Natural killer cell (primary cell): ENCODE measurements around the gene TBX5. TPM values are rescaled to one million over a fixed set of nuclear protein-coding genes. Genes with fewer than 3 reads are reported as not detected.

Experiments used
- ATAC-seq, 3 donors: fragments of 150-1000 bp in 2 of 3; fragments of 200-7000 bp in 1 of 3; cut with Tn5 transposase; 1 replicate in 1 of 3; 2 replicates in 2 of 3; pipeline ENCODE4 v1.10.0; 2021; ENCODE audit warnings: mild to moderate bottlenecking in 2 of 3, moderate library complexity in 2 of 3
- DNase-seq, 2 donors: peaks; one replicate each; pipeline versions ENCODE4 v3.0.0 to v3.0.0-alpha.2; 2013 to 2021; ENCODE audit warnings: mixed read lengths in 1 of 2
- H3K27ac ChIP-seq: one replicate; pipeline ENCODE4 v1.5.1; 2013; ENCODE audit warnings: mild to moderate bottlenecking, low read length
- H3K27me3 ChIP-seq: one replicate; pipeline ENCODE4 v1.6.1; 2013; ENCODE audit warnings: low read length; ENCODE audit not compliant: control insufficient read depth, insufficient read depth
- H3K36me3 ChIP-seq: one replicate; pipeline ENCODE4 v1.6.1; 2013; ENCODE audit warnings: low read length; ENCODE audit not compliant: control insufficient read depth, insufficient read depth
- H3K4me1 ChIP-seq: one replicate; pipeline ENCODE4 v1.6.1; 2013; ENCODE audit warnings: low read length; ENCODE audit not compliant: control insufficient read depth, insufficient read depth
- H3K4me3 ChIP-seq: one replicate; pipeline ENCODE4 v1.5.1; 2013; ENCODE audit warnings: low read length
- H3K9me3 ChIP-seq: one replicate; pipeline ENCODE4 v1.6.1; 2013; ENCODE audit warnings: low read length; ENCODE audit not compliant: control insufficient read depth, insufficient read depth
- H3K27ac Mint-ChIP-seq, 2 donors: one replicate each; pipeline ENCODE4 v1.8.0; 2022; ENCODE audit warnings: mild to moderate bottlenecking in 2 of 2, mixed read lengths in 2 of 2, moderate library complexity in 1 of 2
- H3K27me3 Mint-ChIP-seq, 2 donors: one replicate each; pipeline ENCODE4 v1.8.0; 2022; ENCODE audit warnings: low read depth in 2 of 2, mixed read lengths in 2 of 2
- H3K36me3 Mint-ChIP-seq: one replicate; pipeline ENCODE4 v1.8.0; 2022; ENCODE audit warnings: mixed read lengths
- H3K4me1 Mint-ChIP-seq, 2 donors: one replicate each; pipeline ENCODE4 v1.8.0; 2022; ENCODE audit warnings: mixed read lengths in 2 of 2
- H3K4me3 Mint-ChIP-seq: one replicate; pipeline ENCODE4 v1.8.0; 2022; ENCODE audit warnings: mild to moderate bottlenecking, moderate library complexity, mixed read lengths
- H3K9me3 Mint-ChIP-seq, 2 donors: one replicate each; pipeline ENCODE4 v1.8.0; 2022; ENCODE audit warnings: mixed read lengths in 2 of 2
- WGBS: methylation state at CpG from one replicate; pipeline ENCODE4 v1.1.7; 2013; ENCODE audit warnings: missing lambda C conversion rate; ENCODE audit not compliant: insufficient coverage; 5-methylcytosine and 5-hydroxymethylcytosine counted together
- intact Hi-C: fragments of 100-400 bp; cut with micrococcal nuclease; formaldehyde crosslinking; loops from one replicate; pipeline ENCODE4 v1.14.2; 2022
- total RNA-seq, 4 donors: library from RNA; stranded (reverse); fragments of 120-200 nt in 1 of 4; gene quantifications; one replicate each; pipeline versions ENCODE4 v1.2.3 to v1.2.4, GENCODE V29; 2013 to 2022
- TF ChIP-seq, protein P1 (sequence below): fragments of 200-600 bp; IDR thresholded peaks from one replicate; pipeline ENCODE4 v1.8.0; 2022; ENCODE audit warnings: antibody characterized with exemption

Gene TBX5
- total RNA-seq, 3 donors from 2014 or later (not counting 1 experiment from before 2014, with no cell fraction given), result not detected

DNA sequence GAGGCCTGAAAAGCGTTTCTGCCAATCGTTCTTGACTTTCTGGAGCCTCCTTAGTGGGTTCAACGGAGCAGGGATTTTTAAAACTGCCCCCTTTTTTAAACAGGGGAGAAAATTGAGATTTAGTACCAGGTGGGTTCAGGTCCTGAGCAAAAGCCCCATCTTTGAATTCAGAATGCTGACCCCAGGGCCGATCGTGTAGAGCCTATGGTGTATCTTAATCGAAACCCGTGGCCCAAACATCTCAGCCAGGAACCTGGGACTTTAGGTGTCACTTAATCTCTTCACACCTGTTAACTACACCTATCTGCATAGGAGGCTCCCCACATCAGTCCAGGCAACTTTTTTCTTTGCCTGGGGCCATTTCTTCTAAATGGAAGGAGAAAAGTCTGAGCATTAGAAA lies 6.4 kb upstream of the TBX5 start:
- peaks cover 57% of the 10 kb centered on the region for H3K27me3 ChIP-seq
- Mint-ChIP-seq H3K36me3 (peaks cover 20% of the 10 kb centered on the region), H3K9me3 (peaks cover 0 to 3% of the 10 kb centered on the region in 2 donors), H3K4me3 (no peak overlapping the region), H3K27me3 (peaks cover 70 to 79% of the 10 kb centered on the region in 2 donors), H3K27ac (no peak overlapping the region), H3K4me1 (no peaks in the 10 kb centered on the region)
- no peak overlapping the region for H3K27ac ChIP-seq
- H3K36me3 ChIP-seq, result no peaks in the 10 kb centered on the region
- H3K9me3 ChIP-seq, result no peaks in the 10 kb centered on the region
- 11% methylated on average over 7 of the region's 7 CpGs for WGBS
- DNase-seq (no peak), ATAC-seq (no peak)
- peaks cover 5% of the 10 kb centered on the region for H3K4me1 ChIP-seq
- TF ChIP-seq, protein P1, sequence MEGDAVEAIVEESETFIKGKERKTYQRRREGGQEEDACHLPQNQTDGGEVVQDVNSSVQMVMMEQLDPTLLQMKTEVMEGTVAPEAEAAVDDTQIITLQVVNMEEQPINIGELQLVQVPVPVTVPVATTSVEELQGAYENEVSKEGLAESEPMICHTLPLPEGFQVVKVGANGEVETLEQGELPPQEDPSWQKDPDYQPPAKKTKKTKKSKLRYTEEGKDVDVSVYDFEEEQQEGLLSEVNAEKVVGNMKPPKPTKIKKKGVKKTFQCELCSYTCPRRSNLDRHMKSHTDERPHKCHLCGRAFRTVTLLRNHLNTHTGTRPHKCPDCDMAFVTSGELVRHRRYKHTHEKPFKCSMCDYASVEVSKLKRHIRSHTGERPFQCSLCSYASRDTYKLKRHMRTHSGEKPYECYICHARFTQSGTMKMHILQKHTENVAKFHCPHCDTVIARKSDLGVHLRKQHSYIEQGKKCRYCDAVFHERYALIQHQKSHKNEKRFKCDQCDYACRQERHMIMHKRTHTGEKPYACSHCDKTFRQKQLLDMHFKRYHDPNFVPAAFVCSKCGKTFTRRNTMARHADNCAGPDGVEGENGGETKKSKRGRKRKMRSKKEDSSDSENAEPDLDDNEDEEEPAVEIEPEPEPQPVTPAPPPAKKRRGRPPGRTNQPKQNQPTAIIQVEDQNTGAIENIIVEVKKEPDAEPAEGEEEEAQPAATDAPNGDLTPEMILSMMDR, result no peak
- no peak overlapping the region for H3K4me3 ChIP-seq
- intact Hi-C loops, result no loop called here

- Histone ChIP-seq H3K27ac (no peak overlapping the region), H3K27me3 (peaks cover 67% of the 10 kb centered on the region), H3K36me3 (no peaks in the 10 kb centered on the region), H3K4me1 (peaks cover 5% of the 10 kb centered on the region), H3K4me3 (no peak overlapping the region), H3K9me3 (no peaks in the 10 kb centered on the region)
- Mint-ChIP-seq H3K27ac (no peak overlapping the region), H3K36me3 (peaks cover 20% of the 10 kb centered on the region), H3K4me3 (no peak overlapping the region), H3K9me3 (peaks cover 0 to 3% of the 10 kb centered on the region in 2 donors), H3K4me1 (no peaks in the 10 kb centered on the region), H3K27me3 (peaks cover 70 to 86% of the 10 kb centered on the region in 2 donors)
- intact Hi-C loops, result no loop called here
- WGBS, result 13% methylated on average over 14 of the region's 14 CpGs
- DNase-seq, result no peak
- TF ChIP-seq, protein P1, result no peak
- no peak for ATAC-seq
These were observed 5.3 kb upstream of the TBX5 start for GRCh38 chr12:114411071-114411837.

DNA sequence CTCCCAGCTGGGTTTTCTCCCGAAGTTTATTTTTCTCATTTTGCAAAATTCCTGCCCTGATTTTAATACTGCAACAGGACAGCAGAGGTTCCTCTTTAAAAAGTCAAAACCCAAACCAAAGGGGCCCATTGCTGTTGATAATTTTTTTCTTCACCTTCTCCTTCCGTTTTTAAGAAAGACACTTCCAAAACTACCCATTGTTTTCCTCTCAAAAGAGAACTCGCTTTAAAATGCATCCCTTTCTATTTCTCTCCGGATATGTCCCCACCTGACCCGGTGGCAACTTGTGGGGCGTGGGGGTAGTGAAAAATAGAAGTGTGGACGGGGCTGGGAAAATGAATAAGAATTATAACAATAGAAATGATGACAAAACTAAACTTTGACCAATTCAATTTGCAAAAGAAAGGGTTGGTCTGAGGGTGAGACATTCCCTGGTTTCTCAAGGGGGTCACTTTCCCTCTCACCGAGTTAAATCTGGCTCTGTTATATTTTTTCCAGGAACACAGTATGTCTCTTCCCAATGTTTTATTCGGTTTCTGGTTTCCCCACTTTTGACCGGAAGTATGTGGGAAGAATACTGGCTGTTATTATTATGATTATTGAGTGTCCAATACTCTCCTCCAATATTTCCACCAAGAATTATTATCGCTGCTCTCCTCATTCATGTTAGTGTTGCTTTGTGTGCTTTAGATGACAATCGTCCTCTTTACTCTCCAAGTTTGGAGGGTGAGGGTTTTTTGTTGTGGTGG lies 4.1 kb upstream of the TBX5 start:
- DNase-seq (no peak), ATAC-seq (no peak)
- H3K4me1 ChIP-seq, result peaks cover 5% of the 10 kb centered on the region
- H3K36me3 Mint-ChIP-seq, result peaks cover 16% of the 10 kb centered on the region
- 0% methylated on average over 3 of the region's 12 CpGs for WGBS
- H3K4me3 Mint-ChIP-seq, result no peak overlapping the region
- no peaks in the 10 kb centered on the region for H3K36me3 ChIP-seq
- H3K27me3 Mint-ChIP-seq, result peaks cover 76 to 93% of the 10 kb centered on the region in 2 donors
- peaks cover 69% of the 10 kb centered on the region for H3K27me3 ChIP-seq
- no peak overlapping the region for H3K27ac Mint-ChIP-seq
- H3K4me1 Mint-ChIP-seq, result no peaks in the 10 kb centered on the region
- intact Hi-C loops, result no loop called here
- H3K27ac ChIP-seq, result no peak overlapping the region
- TF ChIP-seq, protein P1, result no peak
- H3K4me3 ChIP-seq, result no peak overlapping the region
- peaks cover 0 to 2% of the 10 kb centered on the region in 2 donors for H3K9me3 Mint-ChIP-seq
- H3K9me3 ChIP-seq, result no peaks in the 10 kb centered on the region
